MCF 10A (cell line): ENCODE data around the gene SYNPR. TPM values are rescaled to one million over a fixed set of nuclear protein-coding genes. Genes with fewer than 3 reads are reported as not detected.

ENCODE experiments used
- BruUV-seq: library from RNA; stranded (reverse); fragments of 400-500 nt; replicated peaks from 2 replicates; lab custom pipeline; 2021; lab: Mats Ljungman, UMichigan
- CTCF ChIA-PET: fragments of 300-600 bp; sonication (Branson Sonifier 250); formaldehyde crosslinking; extraction: SDS; loops from one replicate; lab custom pipeline; 2021; ENCODE audit warnings: antibody characterized with exemption, inconsistent platforms; lab: Yijun Ruan, JAX
- POLR2A ChIA-PET: fragments of 300-600, 350-650 bp; sonication (Branson Sonifier 250); formaldehyde crosslinking; extraction: SDS; loops from one replicate; lab custom pipeline; 2020; ENCODE audit warnings: antibody characterized with exemption, inconsistent platforms; lab: Yijun Ruan, JAX
- DNase-seq: peaks from one replicate; pipeline ENCODE4 v3.0.0-alpha.2; 2018; ENCODE audit not compliant: unreplicated experiment
- H3K27ac Mint-ChIP-seq: one replicate; pipeline ENCODE4 v1.8.0; 2022; ENCODE audit warnings: mild to moderate bottlenecking, low read depth, mixed read lengths; ENCODE audit not compliant: unreplicated experiment
- H3K27me3 Mint-ChIP-seq: one replicate; pipeline ENCODE4 v1.8.0; 2022; ENCODE audit warnings: mixed read lengths; ENCODE audit not compliant: insufficient read depth, unreplicated experiment
- H3K36me3 Mint-ChIP-seq: one replicate; pipeline ENCODE4 v1.8.0; 2022; ENCODE audit warnings: mild to moderate bottlenecking, moderate library complexity, mixed read lengths; ENCODE audit not compliant: insufficient read depth, unreplicated experiment
- H3K4me1 Mint-ChIP-seq: one replicate; pipeline ENCODE4 v1.8.0; 2022; ENCODE audit warnings: mixed read lengths; ENCODE audit not compliant: insufficient read depth, unreplicated experiment
- H3K4me3 Mint-ChIP-seq: one replicate; pipeline ENCODE4 v1.8.0; 2022; ENCODE audit warnings: mild to moderate bottlenecking, moderate library complexity, mixed read lengths; ENCODE audit not compliant: unreplicated experiment
- H3K9me3 Mint-ChIP-seq: one replicate; pipeline ENCODE4 v1.8.0; 2022; ENCODE audit warnings: mixed read lengths; ENCODE audit not compliant: unreplicated experiment
- CTCF ChIP-seq: fragments of 200-600 bp; IDR thresholded peaks from one replicate; pipeline ENCODE4 v1.8.0; 2022; ENCODE audit warnings: antibody characterized with exemption, mild to moderate bottlenecking; ENCODE audit not compliant: unreplicated experiment
- intact Hi-C: fragments of 100-400 bp; cut with micrococcal nuclease; formaldehyde crosslinking; loops from 2 replicates; pipeline ENCODE4 v1.14.1; 2022
- total RNA-seq: library from RNA; stranded (reverse); gene quantifications from 2 replicates; pipeline ENCODE4 v1.2.3, GENCODE V29; 2022

The SYNPR gene
- total RNA-seq, 1 experiment from 2014 or later = not detected

DNA sequence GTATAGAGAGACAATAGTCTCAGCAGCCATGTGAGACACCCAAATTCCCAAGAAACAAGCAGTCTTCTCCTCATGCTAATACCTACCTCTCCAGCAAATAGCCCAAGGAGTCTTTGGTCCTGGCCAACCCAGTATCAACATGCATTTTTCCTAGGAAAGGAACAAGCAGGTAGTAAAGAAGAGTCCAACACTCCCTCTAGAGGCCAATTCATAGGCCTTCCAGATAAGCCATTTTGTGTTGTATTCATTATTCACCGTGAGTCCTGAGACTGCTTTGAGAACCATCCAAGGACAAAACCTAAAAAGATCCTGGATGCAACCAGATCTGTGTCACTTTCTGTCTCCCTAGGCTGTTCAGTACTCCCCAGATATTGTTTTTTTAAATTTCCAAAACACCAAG lies 310.8 kb downstream of the SYNPR start:
- DNase-seq = no peak
- Mint-ChIP-seq H3K36me3 (no peaks in the 10 kb centered on the region), H3K27ac (no peak overlapping the region), H3K4me1 (no peaks in the 10 kb centered on the region), H3K4me3 (no peak overlapping the region), H3K9me3 (no peaks in the 10 kb centered on the region), H3K27me3 (peaks cover 16% of the 10 kb centered on the region)
- no peak for TF ChIP-seq CTCF
- BruUV-seq = no TSS peak
- CTCF ChIA-PET = interaction anchor here (0.6 to 0.9 kb wide), 2 partner anchors 11 to 51 kb away, joined by 3 read pairs; no protein-coding TSS in a partner anchor
- intact Hi-C loops = no loop called here
- POLR2A ChIA-PET = no interaction called here

GRCh38 chr3:63593779-63594178 lies 315.7 kb downstream of the SYNPR start:
- no peak overlapping the region for H3K27ac Mint-ChIP-seq
- ChIA-PET POLR2A (no interaction called here), CTCF (no interaction called here)
- no peaks in the 10 kb centered on the region for H3K36me3 Mint-ChIP-seq
- no peak overlapping the region for H3K4me3 Mint-ChIP-seq
- no peak for TF ChIP-seq CTCF
- peaks cover 12% of the 10 kb centered on the region for H3K27me3 Mint-ChIP-seq
- intact Hi-C loops = no loop called here
- BruUV-seq = no TSS peak
- no peaks in the 10 kb centered on the region for H3K9me3 Mint-ChIP-seq
- DNase-seq = no peak
- no peaks in the 10 kb centered on the region for H3K4me1 Mint-ChIP-seq

DNA sequence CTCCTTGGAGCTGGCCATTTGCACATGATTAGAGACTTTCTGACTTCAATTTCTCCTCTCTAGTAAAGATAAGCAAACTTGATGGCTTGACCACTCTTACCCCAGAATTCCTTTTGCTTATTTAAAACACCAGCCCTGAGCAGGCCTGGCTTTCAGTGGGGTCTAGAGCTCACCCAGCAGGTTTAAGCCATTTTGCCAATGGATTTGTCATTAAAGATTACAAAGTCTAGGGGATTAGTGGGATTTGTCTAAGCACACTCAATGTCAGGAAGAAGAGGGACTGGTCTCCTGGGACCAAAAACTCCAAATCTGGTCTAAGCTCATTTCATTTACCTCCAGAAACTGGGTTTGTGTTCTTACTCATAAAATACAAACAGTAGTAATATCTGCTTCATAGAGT lies 317.1 kb downstream of the SYNPR start:
- DNase-seq = no peak
- Mint-ChIP-seq H3K36me3 (no peaks in the 10 kb centered on the region), H3K4me1 (no peaks in the 10 kb centered on the region), H3K27me3 (peaks cover 12% of the 10 kb centered on the region), H3K27ac (no peak overlapping the region), H3K9me3 (no peaks in the 10 kb centered on the region), H3K4me3 (no peak overlapping the region)
- ChIA-PET POLR2A (no interaction called here), CTCF (no interaction called here)
- TF ChIP-seq CTCF = no peak
- intact Hi-C loops = no loop called here
- no TSS peak for BruUV-seq

GRCh38 chr3:63597019-63597418 lies 318.9 kb downstream of the SYNPR start:
- Mint-ChIP-seq H3K36me3 (no peaks in the 10 kb centered on the region), H3K9me3 (no peaks in the 10 kb centered on the region), H3K4me1 (no peaks in the 10 kb centered on the region), H3K27ac (no peak overlapping the region), H3K27me3 (peaks cover 24% of the 10 kb centered on the region), H3K4me3 (no peak overlapping the region)
- no peak for TF ChIP-seq CTCF
- no peak for DNase-seq
- intact Hi-C loops = no loop called here
- BruUV-seq = no TSS peak
- ChIA-PET POLR2A (no interaction called here), CTCF (no interaction called here)
